Stimulated activated CD8-positive, alpha-beta memory T cell treated with anti-CD3 and anti-CD28 coated beads, Interleukin-15, amount 100 ng/mL, for 48 hours (primary cell): ENCODE results near the gene RASA4B.
A peak's percentile ranks its signal among the peaks of the same experiment; 100 is the strongest.
"Not testable (repeated sequence)": the region's sequence is repeated elsewhere in the genome, so short reads cannot be mapped to it uniquely, and the experiment has no call there.

Experiments used
- DNase-seq, 2 donors: peaks; one replicate each; pipeline ENCODE4 v3.0.0-alpha.2; 2020; ENCODE audit warnings: low read depth in 2 of 2

The RASA4B gene

DNA sequence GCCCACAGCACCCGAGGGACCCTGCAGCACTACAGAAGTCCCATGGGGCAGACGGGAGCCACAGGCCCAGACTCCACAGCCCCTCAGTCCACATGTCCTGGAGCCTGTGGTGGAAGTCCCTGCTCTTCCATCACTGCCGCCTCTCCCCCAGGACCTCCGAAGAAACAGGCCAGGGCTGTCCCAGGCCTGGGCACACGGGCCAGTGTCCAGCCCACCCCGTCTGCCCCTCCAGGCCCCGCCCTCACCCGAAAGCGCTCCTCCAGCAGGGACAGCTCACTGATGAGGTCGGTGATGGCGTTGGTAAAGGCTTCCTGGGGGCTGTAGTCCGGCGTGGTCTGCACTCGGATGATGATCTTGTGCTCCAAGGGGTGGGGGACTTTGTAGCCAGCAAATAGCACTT is 43.5 kb downstream of the RASA4B start:
- DNase-seq, result not testable (repeated sequence)

DNA sequence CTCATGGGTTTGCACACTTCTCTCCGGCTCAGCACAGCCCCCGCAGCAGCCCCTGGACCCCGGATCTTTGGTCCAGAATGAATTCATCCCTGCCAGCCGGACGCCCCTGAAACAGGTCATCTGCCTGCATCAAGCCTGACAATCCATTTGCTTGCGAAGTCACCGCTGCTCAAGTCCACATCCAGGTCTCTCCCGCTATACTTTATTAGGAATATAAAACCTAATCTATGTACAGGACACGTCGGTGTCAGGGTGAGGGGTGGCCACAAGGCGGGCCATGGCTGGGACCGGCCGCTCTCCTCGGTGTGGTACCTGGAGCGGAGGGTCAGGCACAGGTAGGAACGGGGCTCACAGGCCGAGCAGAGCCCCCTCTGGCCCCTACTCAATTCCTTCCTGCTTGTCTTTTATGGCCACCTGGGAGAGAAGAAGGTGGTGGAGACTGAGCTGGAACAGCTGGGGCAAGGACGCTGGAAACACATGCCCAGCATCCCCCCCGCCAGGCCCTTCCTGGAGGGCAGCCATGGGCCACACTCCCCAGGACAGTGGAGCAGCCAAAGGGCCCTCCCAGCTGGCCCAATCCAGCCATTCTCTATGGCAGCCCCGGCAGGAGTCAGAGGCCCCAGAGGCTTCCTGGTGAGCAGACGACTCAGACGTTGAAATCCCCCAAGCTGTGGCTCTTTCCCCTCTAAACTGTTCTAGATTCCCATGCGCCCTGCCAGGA is 44.1 kb downstream of the RASA4B start:
- no peak for DNase-seq

DNA sequence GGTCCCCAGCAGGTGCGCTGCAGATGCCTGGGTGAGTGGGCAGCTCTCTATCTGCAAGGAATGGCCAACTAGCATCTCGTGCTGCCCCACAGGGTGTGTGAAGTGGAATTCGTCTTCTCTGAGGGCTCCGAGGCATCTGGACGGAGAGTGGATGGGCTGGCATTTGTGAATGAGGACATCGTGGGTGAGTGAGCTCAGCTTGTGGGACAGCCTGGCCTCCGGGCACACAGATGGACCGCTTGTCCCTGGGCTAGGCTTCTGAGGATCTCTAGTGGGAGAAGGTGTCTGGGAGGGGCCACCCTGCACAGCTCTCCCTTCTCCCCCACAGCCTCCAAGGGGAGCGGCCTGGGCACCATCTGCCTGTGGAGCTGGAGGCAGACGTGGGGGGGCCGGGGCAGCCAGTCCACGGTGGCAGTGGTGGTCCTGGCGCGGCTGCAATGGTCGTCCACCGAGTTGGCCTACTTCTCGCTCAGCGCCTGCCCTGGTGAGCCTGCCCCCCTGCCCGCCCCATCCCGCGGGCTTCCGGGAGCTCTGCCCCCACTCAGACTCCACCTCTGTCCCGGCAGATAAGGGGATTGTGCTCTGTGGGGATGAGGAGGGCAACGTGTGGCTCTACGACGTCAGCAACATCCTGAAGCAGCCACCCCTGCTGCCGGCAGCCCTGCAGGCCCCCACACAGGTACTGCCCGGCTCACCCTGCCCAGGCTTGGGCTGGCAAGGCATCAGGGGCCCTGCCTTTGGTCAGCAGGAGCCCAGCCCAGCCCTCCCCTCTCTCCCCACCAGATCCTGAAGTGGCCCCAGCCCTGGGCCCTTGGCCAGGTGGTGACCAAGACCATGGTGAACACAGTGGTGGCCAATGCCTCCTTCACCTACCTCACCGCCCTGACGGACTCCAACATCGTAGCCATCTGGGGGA is 45.2 kb downstream of the RASA4B start:
- DNase-seq, result no peak

DNA sequence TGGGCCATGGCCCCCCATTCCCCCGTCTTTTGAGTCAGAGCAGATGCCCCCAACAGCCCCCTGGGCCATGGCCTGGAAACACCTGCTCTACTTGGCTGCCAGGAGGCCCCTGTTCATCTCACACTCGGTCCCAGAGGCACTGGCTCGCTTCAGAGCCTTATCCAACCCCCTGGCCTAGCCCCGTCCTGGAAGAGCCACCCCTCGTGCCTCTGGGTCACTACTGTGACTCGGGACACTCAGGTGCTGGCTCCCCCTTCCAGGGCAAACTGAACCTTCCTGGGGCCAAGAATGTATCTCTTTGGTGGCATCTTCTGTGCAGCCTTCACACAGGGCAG is 45.8 kb downstream of the RASA4B start:
- no peak for DNase-seq

DNA sequence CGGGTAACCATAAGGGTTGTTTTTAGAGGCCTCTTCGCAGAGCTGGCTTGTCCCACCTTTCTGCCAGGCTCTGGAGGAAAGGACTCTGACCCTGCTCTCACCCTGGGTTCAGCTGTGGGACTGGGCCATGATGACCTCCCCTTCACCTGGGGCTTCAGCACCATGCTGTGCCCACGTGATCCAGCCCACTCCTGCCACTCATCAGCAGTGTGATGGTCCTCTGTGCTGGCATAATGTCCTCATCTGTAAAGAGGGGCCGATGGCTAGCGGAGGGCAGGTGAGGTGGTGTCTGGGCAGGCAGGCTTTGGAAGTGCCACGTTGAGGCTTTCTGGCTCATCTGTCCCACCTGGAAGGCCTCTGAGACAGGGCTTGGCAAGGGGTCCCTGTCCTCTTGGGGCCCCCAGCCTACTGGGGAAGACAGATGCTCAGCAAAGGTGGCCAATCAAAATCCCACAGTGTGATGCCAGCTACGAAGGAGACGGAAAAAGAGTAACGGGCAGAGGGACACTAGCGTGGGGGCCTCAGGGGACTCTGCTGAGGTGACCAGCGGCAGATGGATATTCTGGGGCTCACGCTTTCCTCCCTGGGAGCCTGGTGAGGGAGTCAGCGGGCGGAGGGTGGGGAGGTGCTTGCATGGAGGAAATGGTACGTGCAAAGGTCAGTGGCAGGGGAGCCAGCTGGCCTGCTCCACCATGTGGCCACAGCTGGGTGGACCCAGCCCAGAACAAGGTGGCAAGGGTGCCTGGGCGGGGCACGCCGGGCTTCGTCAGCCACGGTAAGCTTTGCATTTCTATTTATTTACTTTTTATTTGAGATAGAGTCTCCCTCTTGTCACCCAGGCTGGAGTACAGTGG is 47.4 kb downstream of the RASA4B start:
- no peak for DNase-seq

- DNase-seq, result no peak
These were observed 48.1 kb downstream of the RASA4B start for GRCh38 chr7:102469351-102469971.

- no peak for DNase-seq
These were observed 48.9 kb downstream of the RASA4B start for GRCh38 chr7:102468478-102469350.

DNA sequence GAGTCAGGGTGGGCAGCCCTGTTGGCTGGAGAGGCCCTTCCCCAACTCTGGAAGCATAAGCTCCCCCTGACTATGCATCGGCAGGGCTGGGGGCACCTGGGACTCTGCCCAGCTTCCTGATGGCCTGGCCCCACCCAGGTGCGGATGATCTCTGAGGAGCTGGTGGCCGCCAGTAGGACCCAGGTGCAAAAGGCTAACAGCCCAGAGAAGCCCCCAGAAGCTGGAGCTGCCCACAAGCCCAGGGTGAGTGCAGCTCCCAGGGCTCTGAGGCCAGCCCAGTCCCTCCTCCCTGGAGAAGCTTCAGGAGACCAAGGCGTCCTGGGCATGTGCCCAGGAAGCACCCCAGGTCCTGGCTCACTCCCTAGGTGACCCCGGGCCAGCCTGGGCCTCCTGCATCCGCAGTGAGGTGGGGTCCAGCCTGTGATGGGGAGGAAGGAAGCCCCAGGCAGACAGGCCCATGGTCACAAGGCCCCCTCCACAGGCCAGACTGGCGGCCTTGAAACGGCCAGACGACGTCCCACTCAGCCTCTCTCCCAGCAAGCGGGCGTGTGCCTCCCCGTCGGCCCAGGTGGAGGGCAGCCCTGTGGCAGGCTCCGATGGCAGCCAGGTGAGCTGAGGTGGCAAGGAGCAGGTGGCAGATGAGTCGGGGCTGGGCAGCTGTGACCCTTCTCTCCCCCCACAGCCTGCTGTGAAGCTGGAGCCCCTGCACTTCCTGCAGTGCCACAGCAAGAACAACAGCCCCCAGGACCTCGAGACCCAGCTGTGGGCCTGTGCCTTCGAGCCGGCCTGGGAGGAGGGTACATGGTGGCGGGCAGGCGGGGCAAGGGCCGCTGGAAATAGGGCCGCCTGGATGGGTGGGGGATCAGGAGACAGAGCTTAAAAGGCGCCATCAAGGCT is 49.7 kb downstream of the RASA4B start:
- no peak for DNase-seq

DNA sequence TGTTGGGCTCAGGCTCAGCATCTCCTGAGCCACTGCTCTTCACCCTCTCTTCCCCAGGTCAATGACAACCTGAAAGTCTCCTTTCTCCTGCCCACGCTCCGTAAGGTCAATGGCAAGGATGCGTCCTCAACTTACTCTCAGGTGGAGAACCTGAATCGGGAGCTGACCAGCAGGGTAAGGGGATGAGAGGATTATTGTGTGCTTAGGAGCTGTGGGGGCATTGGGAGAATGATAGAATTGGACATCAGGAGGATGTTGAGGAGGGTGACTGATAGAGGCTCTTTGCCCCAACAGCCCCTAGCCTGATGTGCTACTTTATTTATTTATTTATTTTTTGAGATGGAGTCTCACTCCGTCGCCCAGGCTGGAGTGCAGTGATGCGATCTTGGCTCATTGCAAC is 51.5 kb downstream of the RASA4B start:
- no peak for DNase-seq

DNA sequence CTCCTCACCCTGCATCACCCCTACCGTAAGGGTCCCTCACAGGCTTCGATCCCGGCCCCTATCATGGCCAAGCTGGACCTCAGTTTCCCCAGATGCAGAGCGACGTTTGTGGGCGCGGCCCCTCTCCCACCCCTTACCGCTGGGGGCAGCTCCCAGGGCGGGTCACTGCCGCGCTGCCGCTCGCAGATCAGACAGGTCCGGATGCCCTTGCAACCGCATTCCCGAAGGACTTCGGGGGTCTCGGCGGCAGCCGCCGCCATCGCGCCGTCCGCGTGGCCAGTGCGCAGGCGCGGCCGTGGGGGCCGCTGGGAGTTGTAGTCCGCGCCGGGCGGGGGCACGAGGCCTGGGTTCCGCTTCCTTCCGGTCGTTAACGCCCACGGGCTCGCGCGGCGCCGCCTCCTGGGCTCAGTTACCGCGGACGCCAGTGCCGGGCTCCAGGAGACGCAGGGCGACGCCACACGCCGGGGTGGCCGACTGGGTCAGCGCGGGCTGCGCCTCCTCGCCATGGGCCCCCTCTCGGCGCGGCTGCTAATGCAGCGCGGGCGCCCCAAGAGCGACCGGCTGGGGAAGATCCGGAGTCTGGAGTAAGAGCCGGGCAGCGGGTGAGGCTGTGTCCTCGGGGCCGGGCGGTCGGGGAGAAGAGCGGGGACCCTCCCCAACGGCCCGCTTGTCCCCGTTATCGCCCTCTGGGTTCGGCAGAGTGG is 52.8 kb downstream of the RASA4B start, which contains the start of the genes ALKBH4 and LRWD1:
TSS of gene ALKBH4 (minus strand) at position 287 of the 704 bp plus-strand sequence. CDS start at position 260, 27 bp downstream.
TSS of gene LRWD1 (plus strand) at position 408 of the 704 bp plus-strand sequence. CDS start at position 505, 97 bp downstream.
- DNase-seq, result peak; percentile 96 to 97

GRCh38 chr7:102463841-102464576 is 53.6 kb downstream of the RASA4B start:
- no peak for DNase-seq

DNA sequence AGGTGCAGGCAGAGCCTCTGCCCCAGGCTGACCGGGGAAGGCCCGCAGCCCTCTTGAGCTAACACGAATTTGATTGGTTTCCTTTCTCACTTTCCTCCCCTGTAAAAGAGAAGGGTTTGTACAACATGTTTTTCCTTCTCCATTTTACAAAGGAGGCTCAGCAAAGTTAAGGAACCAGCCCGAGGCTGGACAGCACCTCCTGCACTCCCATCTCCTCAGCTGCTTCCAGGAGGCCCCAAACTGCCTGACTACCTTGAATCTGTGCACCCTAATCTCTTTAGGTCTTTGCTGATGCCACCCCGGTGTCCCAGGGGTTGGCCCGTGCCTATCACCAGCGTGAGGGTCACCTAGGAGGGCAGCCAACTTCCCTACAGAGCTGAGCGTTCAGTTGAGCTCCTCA is 57.1 kb downstream of the RASA4B start:
- DNase-seq, result no peak

DNA sequence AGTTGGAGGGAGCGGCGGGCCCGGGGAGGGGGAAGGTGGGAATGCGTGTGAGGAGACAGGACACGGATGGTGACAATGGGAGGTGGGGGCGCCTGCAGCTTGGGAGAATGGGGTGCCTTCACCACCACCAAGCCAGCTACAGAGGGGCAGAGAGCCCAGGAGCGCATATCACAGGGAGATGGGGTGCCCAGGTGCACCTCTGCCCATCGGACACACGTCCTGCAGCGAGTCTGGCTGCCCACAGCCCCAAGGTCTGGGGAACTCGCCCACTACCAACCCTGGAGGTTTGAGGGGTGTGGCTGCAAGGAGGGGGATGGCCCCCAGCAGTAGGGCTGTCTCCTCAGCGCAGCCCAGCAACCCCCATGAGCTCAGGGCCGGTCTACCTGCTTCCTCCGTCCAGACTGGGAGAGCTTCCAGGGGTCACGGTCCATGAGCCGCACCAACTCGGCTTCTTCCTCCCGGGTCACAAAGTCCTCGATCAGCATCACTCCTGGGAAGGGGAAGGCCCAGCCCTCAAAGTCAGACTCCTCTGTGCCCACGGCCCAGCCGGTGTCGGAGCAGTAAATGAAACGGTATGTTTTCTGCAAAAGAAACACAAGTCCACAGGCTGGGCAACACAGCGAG is 58.2 kb downstream of the RASA4B start:
- no peak for DNase-seq

- DNase-seq, result no peak
These were observed 60.1 kb downstream of the RASA4B start for GRCh38 chr7:102457352-102457924.

DNA sequence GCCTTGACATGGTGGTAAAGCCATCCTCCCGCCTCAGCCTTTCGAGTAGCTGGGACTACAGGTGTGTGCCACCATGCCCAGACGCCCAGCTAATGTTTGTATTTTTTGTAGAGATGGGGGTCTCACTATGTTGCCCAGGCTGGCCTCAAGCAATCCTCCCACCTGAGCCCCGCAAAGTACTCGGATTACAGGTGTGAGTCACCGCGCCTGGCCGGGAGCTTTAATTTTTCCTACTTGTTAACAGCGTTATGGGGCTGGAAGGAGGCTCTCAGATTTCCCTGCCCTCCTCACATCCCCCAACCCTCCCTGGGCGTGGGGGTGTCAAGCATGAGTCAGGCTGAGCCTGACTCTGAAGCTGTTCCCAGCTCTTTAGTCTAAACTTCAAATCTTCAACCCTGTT is 61.2 kb downstream of the RASA4B start:
- DNase-seq, result no peak

DNA sequence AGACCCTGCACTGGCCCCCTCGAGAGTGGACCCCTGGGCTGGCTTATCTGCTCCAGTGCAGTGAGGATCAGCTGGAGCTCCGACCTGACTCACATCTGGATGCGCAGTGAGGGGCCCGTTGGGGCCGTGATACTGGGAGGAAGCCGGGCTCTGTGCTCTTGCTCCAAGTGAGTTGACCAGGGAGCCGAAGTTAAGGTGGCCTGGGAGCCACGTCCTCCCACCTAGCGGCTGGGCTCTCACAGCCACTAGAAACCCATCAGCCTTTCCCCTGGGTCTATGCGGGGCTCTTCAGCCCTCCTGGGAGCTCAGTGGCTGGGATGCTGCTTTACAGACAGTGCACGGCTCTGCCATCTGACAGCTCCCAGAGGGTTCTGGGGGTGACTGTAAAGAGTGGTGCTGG is 62.0 kb downstream of the RASA4B start:
- DNase-seq, result no peak

- DNase-seq, result not testable (repeated sequence)
These were observed 62.6 kb downstream of the RASA4B start for GRCh38 chr7:102454932-102455331.
